ENCODE data around the gene EVA1A.

EVA1A gene

DNA sequence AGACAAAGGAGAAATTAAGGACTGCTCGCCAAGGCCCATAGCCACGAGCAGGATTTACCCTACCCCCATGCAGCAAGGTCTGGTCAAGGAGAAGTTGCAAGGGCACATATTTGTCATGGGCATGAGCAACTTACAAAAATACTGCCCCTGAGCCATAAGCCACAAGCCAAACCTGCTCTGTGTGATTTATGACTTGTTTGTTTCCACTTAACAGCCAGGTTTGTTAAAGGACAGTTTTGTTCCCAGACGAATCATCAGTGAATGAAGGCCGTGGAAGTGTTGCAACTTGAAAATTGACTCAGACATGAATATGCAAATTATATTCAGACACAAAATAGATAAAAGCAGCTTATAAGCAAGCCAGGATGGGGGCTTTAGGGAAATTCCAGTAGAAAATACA, 31.3 kb upstream of the EVA1A start:
- no peak overlapping the region for H3K4me3 ChIP-seq (replicated peaks; ENCODE audit: low read depth, low read length)
- TF ChIP-seq, protein P1, sequence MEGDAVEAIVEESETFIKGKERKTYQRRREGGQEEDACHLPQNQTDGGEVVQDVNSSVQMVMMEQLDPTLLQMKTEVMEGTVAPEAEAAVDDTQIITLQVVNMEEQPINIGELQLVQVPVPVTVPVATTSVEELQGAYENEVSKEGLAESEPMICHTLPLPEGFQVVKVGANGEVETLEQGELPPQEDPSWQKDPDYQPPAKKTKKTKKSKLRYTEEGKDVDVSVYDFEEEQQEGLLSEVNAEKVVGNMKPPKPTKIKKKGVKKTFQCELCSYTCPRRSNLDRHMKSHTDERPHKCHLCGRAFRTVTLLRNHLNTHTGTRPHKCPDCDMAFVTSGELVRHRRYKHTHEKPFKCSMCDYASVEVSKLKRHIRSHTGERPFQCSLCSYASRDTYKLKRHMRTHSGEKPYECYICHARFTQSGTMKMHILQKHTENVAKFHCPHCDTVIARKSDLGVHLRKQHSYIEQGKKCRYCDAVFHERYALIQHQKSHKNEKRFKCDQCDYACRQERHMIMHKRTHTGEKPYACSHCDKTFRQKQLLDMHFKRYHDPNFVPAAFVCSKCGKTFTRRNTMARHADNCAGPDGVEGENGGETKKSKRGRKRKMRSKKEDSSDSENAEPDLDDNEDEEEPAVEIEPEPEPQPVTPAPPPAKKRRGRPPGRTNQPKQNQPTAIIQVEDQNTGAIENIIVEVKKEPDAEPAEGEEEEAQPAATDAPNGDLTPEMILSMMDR (IDR thresholded peaks at IDR 0.05; ENCODE audit: low read depth, low read length, missing control alignments), result no peak
- DNase-seq (ENCODE audit: extremely low read depth, low read depth), result no peak

DNA sequence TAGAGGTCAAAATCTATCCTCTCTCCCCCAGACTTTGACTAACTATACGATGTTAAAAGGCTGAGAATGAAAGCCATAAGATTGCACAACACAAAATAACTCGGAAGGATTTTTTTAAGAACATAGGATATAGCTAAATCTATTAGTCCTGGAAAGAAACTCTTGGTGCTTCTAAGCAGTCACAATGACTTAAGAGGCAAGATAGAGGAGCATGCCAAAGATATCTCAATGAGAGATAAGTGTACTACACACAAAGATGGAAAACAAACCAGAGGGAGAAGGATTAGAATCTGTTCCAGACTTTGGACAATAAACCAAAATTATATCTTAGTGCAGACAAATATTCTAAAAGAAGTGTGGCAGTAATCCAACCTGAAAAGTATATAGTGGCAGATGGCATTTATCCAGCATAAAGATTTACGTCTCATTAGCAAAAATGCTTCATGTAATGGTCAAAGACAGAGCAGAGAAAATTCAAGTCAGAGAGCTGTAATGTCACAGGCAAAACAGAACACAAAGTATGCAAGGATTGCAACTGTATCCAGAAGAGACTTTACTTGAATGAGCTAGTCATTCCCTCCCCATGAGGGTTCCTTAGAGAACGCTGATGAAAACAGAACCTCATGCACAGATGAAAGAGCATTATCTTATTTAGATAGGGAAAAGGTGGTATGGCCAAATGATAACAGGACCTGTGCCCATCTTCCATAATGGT, 28.8 kb upstream of the EVA1A start:
- TF ChIP-seq, protein P1 (IDR thresholded peaks at IDR 0.05; ENCODE audit: low read depth, low read length, missing control alignments), result no peak
- H3K4me3 ChIP-seq (replicated peaks; ENCODE audit: low read depth, low read length), result no peak overlapping the region
- no peak for DNase-seq (ENCODE audit: extremely low read depth, low read depth)

DNA sequence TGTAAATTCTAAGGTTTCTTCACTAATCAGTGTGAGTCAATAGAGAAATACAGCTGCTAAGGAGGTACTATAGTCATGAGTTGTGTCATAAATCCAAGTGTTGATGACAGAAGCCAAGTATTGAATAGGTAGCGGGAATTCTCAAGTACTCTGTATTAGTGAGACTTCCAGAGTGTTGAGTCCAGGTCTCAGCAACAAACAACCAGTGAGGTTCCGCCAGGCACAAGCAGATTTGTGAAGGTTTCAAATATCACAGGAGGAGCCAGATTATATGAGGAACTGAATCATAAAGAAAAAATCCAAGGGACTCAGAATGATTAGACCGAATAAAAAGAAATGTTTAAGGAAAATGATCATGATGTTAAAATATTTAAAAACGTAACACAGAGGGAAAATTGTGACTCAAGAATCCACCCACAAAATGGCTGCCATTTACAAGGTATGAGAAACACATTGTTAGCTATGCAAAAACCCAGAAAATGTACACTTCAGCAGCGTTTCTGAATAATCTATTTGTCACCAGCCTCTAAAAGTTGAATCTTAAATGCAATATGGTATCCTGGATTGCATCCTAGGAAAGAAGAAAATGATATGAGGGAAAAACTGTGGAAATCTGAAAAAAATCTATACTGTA, 27.3 kb upstream of the EVA1A start:
- DNase-seq (ENCODE audit: extremely low read depth, low read depth), result no peak
- no peak overlapping the region for H3K4me3 ChIP-seq (replicated peaks; ENCODE audit: low read depth, low read length)
- TF ChIP-seq, protein P1 (IDR thresholded peaks at IDR 0.05; ENCODE audit: low read depth, low read length, missing control alignments), result no peak

DNA sequence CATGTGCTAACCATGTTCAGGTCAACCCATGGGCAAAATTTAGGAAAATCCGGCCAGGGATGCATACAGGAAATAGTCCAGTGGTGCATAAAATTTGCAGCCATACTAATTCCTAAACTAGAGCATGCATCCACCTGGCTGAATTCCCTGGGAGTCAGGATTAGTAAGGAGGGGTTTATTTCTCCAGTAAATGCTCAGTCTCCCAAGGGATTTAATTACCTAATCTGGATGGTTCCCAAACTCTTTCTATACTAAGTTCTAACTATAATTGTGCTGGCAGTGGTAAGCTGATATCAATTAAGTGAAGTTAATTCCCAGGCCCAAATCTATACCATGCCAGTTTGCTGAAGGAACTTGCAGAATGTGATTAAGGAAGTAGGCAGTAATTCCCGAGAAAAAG, 26.2 kb upstream of the EVA1A start:
- no peak for DNase-seq (ENCODE audit: extremely low read depth, low read depth)
- TF ChIP-seq, protein P1 (IDR thresholded peaks at IDR 0.05; ENCODE audit: low read depth, low read length, missing control alignments), result no peak
- H3K4me3 ChIP-seq (replicated peaks; ENCODE audit: low read depth, low read length), result no peak overlapping the region

DNA sequence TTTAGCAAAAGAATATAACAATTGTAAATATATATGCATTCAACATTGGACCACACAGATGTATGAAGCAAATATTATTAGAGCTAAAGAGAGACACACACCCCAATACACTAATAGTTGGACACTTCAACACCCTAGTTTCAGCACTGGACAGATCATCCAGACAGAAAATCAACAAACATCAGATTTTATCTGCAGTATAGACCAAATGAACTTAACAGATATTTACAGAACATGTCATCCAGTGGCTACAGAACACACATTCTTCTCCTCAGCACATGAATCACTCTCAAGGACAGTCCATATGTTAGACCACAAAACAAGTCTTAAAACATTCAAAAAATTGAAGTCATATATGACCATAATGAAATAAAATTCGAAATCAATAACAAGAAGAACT, 22.1 kb upstream of the EVA1A start:
- TF ChIP-seq, protein P1 (IDR thresholded peaks at IDR 0.05; ENCODE audit: low read depth, low read length, missing control alignments), result no peak
- H3K4me3 ChIP-seq (replicated peaks; ENCODE audit: low read depth, low read length), result no peak overlapping the region
- DNase-seq (ENCODE audit: extremely low read depth, low read depth), result no peak

DNA sequence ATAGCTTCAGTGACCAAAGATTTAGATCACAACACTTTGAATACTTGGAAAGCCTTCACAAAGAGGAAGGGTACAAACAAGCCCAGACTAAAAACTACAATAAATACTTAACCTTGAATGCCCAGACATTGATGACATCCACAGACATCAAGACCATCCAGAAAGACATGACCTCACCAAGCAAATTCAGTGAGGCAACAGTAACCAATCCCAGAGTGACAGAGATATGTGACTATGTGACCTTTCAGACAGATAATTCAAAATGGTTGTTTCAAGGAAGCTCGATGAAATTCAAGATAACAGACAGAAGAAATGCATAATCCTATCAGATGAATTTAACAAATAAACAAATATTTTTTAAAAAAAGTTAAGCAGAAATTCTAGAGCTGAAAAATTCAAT, 19.9 kb upstream of the EVA1A start:
- TF ChIP-seq, protein P1 (IDR thresholded peaks at IDR 0.05; ENCODE audit: low read depth, low read length, missing control alignments), result no peak
- no peak overlapping the region for H3K4me3 ChIP-seq (replicated peaks; ENCODE audit: low read depth, low read length)
- no peak for DNase-seq (ENCODE audit: extremely low read depth, low read depth)
